T47D (cell line): ENCODE measurements around the gene SAFB.
A peak's percentile ranks its signal among the peaks of the same experiment; 100 is the strongest.
"Not testable (repeated sequence)": the region's sequence is repeated elsewhere in the genome, so short reads cannot be mapped to it uniquely, and the experiment has no call there.

Experiments used
- DNase-seq, 2 experiments: peaks; one replicate each; pipeline versions ENCODE4 v3.0.0 to v3.0.0-alpha.2; 2011 to 2012; ENCODE audit warnings: low read depth in 1 of 2, low spot score in 1 of 2
- JUND ChIP-seq: IDR thresholded peaks from 2 replicates; pipeline ENCODE4 v1.6.1; 2012; ENCODE audit warnings: low read depth
- in situ Hi-C: cut with HindIII; loops from 2 replicates; pipeline ENCODE4 v1.10.0; 2016; ENCODE audit warnings: low sequenced_read_pairs, low pct_unique_long_range_greater_than_20kb

SAFB gene

GRCh38 chr19:5607318-5608275, 15.3 kb upstream of the SAFB start:
- no peak for DNase-seq
- no peak for TF ChIP-seq JUND
- in situ Hi-C loops: no loop called here

- in situ Hi-C loops: no loop called here
- DNase-seq: peak in 1 of 2 experiments; percentile 24
- no peak for TF ChIP-seq JUND
Observed at GRCh38 chr19:5608291-5608690, 14.6 kb upstream of the SAFB start.

GRCh38 chr19:5608766-5609165, 14.1 kb upstream of the SAFB start:
- DNase-seq, in situ Hi-C loops: not testable (repeated sequence)

- TF ChIP-seq JUND: no peak
- in situ Hi-C loops: no loop called here
- DNase-seq: no peak
Observed at GRCh38 chr19:5609881-5610448, 12.9 kb upstream of the SAFB start.

GRCh38 chr19:5612891-5613865, 9.7 kb upstream of the SAFB start:
- in situ Hi-C loops: no loop called here
- no peak for TF ChIP-seq JUND
- no peak for DNase-seq

GRCh38 chr19:5615756-5616327, 7.0 kb upstream of the SAFB start:
- in situ Hi-C loops: no loop called here

GRCh38 chr19:5617080-5617479, 5.8 kb upstream of the SAFB start:
- DNase-seq: no peak
- TF ChIP-seq JUND: no peak
- in situ Hi-C loops: no loop called here

More at GRCh38 chr19:5615756-5616327, 7.0 kb upstream of the SAFB start:
- no peak for TF ChIP-seq JUND
- no peak for DNase-seq

GRCh38 chr19:5618591-5618990, 4.3 kb upstream of the SAFB start:
- in situ Hi-C loops: no loop called here
- TF ChIP-seq JUND: no peak
- no peak for DNase-seq

GRCh38 chr19:5619946-5620345, 2.9 kb upstream of the SAFB start:
- in situ Hi-C loops: no loop called here
- DNase-seq: no peak
- TF ChIP-seq JUND: no peak

- no peak for DNase-seq
- in situ Hi-C loops: no loop called here
- no peak for TF ChIP-seq JUND
Observed at GRCh38 chr19:5621311-5621944, 1.5 kb upstream of the SAFB start.

GRCh38 chr19:5621945-5622464, 878 bp upstream of the SAFB start:
- no peak for TF ChIP-seq JUND
- DNase-seq: peak in 1 of 2 experiments; percentile 11
- in situ Hi-C loops: no loop called here
